B cell (primary cell): Measurements from ENCODE around the gene SNX19. TPM values are rescaled to one million over a fixed set of nuclear protein-coding genes. Genes with fewer than 3 reads are reported as not detected.
A peak's percentile ranks its signal among the peaks of the same experiment; 100 is the strongest.

ENCODE experiments used
- ATAC-seq: fragments of 200-7000 bp; cut with Tn5 transposase; one replicate; pipeline ENCODE4 v1.10.0; 2021; ENCODE audit warnings: low read depth, mild to moderate bottlenecking, moderate number of reproducible peaks, moderate library complexity
- CTCF ChIA-PET: fragments of 350-600 bp; sonication (Branson Sonifier 250); formaldehyde crosslinking; loops from one replicate; lab custom pipeline; 2021; ENCODE audit warnings: antibody characterized with exemption, inconsistent platforms; lab: Charles Lee
- POLR2A ChIA-PET: fragments of 350-600 bp; sonication (Branson Sonifier 250); formaldehyde crosslinking; loops from one replicate; lab custom pipeline; 2021; ENCODE audit warnings: antibody characterized with exemption; lab: Charles Lee
- DNase-seq: peaks from one replicate; pipeline ENCODE4 v3.0.0; 2013
- H2AFZ ChIP-seq: 2 replicates; pipeline ENCODE4 v1.6.1; 2012; ENCODE audit warnings: mild to moderate bottlenecking, low read depth, low read length; ENCODE audit not compliant: insufficient read depth, poor library complexity, severe bottlenecking
- H3K27ac ChIP-seq, 2 donors: 1 replicate in 1 of 2; 2 replicates in 1 of 2; pipeline ENCODE4 v1.5.1; 2012 to 2013; ENCODE audit warnings: low read length in 2 of 2, mild to moderate bottlenecking in 2 of 2, moderate library complexity in 1 of 2
- H3K27me3 ChIP-seq, 4 experiments: fragments of 200-600 bp in 1 of 4; sonication (generic) in 1 of 4; replicated peaks in 1 of 4; 1 replicate in 2 of 4; 2 replicates in 2 of 4; pipeline versions ENCODE4 v1.6.1 to v1.7.0; 2013 to 2016; ENCODE audit warnings: low read length in 3 of 4, mild to moderate bottlenecking in 2 of 4, mixed read lengths in 1 of 4, moderate library complexity in 1 of 4; ENCODE audit not compliant: insufficient read depth in 4 of 4, control insufficient read depth in 3 of 4; ENCODE audit errors: control extremely low read depth in 1 of 4
- H3K36me3 ChIP-seq, 2 experiments: replicated peaks in 1 of 2; 1 replicate in 1 of 2; 2 replicates in 1 of 2; pipeline versions ENCODE4 v1.6.1 to v1.7.1; 2013; ENCODE audit warnings: low read length in 1 of 2; ENCODE audit not compliant: insufficient read depth in 2 of 2, control insufficient read depth in 1 of 2; ENCODE audit errors: control extremely low read depth in 1 of 2, extremely low read depth in 1 of 2
- H3K4me1 ChIP-seq, 2 donors: fragments of 200-600 bp in 1 of 2; sonication (generic) in 1 of 2; 1 replicate in 1 of 2; 2 replicates in 1 of 2; pipeline versions ENCODE4 v1.5.1 to v1.6.1; 2013 to 2017; ENCODE audit warnings: low read length in 2 of 2; ENCODE audit not compliant: control insufficient read depth in 2 of 2, insufficient read depth in 2 of 2
- H3K4me2 ChIP-seq: replicated peaks from 2 replicates; pipeline ENCODE3; 2012; ENCODE audit warnings: mild to moderate bottlenecking, low read depth, low read length; ENCODE audit not compliant: poor library complexity, severe bottlenecking
- H3K4me3 ChIP-seq, 5 experiments: fragments of 200-600 bp in 1 of 5; sonication (generic) in 1 of 5; 1 replicate in 3 of 5; 2 replicates in 2 of 5; pipeline versions ENCODE4 v1.5.1 to v1.7.0; 2011 to 2016; ENCODE audit warnings: low read length in 4 of 5, mild to moderate bottlenecking in 4 of 5, low read depth in 2 of 5, control low read depth in 1 of 5, moderate library complexity in 1 of 5; ENCODE audit not compliant: insufficient read depth in 1 of 5; ENCODE audit errors: control extremely low read depth in 1 of 5, extremely low read depth in 1 of 5
- H3K79me2 ChIP-seq: fragments of 200-600 bp; sonication (generic); one replicate; pipeline ENCODE4 v1.6.0; 2016; ENCODE audit warnings: low read length; ENCODE audit not compliant: control insufficient read depth, insufficient read depth
- H3K9ac ChIP-seq: fragments of 200-600 bp; sonication (generic); 2 replicates; pipeline ENCODE4 v1.6.1; 2017; ENCODE audit warnings: mild to moderate bottlenecking, low read length, moderate library complexity
- H3K9me3 ChIP-seq, 3 donors: one replicate each; pipeline versions ENCODE4 v1.6.1 to v1.7.1; 2013; ENCODE audit warnings: low read length in 2 of 3; ENCODE audit not compliant: control insufficient read depth in 2 of 3, insufficient read depth in 1 of 3; ENCODE audit errors: control extremely low read depth in 1 of 3
- H4K20me1 ChIP-seq: 2 replicates; pipeline ENCODE4 v1.6.0; 2012; ENCODE audit warnings: mild to moderate bottlenecking, low read length; ENCODE audit not compliant: insufficient read depth, control insufficient read depth, poor library complexity, severe bottlenecking
- H3K27ac Mint-ChIP-seq: one replicate; pipeline ENCODE4 v1.8.0; 2021; ENCODE audit warnings: mixed read lengths
- H3K27me3 Mint-ChIP-seq: one replicate; pipeline ENCODE4 v1.8.0; 2021; ENCODE audit warnings: mixed read lengths
- H3K4me1 Mint-ChIP-seq: one replicate; pipeline ENCODE4 v1.8.0; 2021; ENCODE audit warnings: mixed read lengths
- H3K4me3 Mint-ChIP-seq: one replicate; pipeline ENCODE4 v1.8.0; 2021; ENCODE audit warnings: mixed read lengths
- H3K9me3 Mint-ChIP-seq: one replicate; pipeline ENCODE4 v1.8.0; 2022; ENCODE audit warnings: mixed read lengths; ENCODE audit not compliant: insufficient read depth
- CTCF ChIP-seq: fragments of 200-600 bp; IDR thresholded peaks from one replicate; pipeline ENCODE4 v1.8.0; 2022; ENCODE audit warnings: antibody characterized with exemption, mild to moderate bottlenecking
- EZH2 ChIP-seq: IDR thresholded peaks from 2 replicates; pipeline ENCODE4 v1.6.1; 2012; ENCODE audit warnings: borderline replicate concordance, low read depth, mild to moderate bottlenecking, moderate library complexity, low read length; ENCODE audit not compliant: insufficient read depth, poor library complexity, severe bottlenecking
- WGBS: methylation state at CpG from one replicate; pipeline ENCODE4 v1.1.5; 2013; ENCODE audit warnings: missing lambda C conversion rate; ENCODE audit not compliant: insufficient coverage; 5-methylcytosine and 5-hydroxymethylcytosine counted together
- intact Hi-C: fragments of 100-400 bp; cut with micrococcal nuclease; formaldehyde crosslinking; loops from one replicate; pipeline ENCODE4 v1.10.0; 2022
- polyA plus RNA-seq: library from polyadenylated mRNA; depleted of rRNA; stranded (reverse); fragments of >200 nt; gene quantifications from 2 replicates; pipeline ENCODE4 v1.2.3, GENCODE V29; 2012
- total RNA-seq, 2 donors: library from RNA; stranded (reverse); fragments of 120-200 nt in 1 of 2; gene quantifications; 1 replicate in 1 of 2; 2 replicates in 1 of 2; pipeline versions ENCODE4 v1.2.3 to v1.2.4, GENCODE V29; 2013 to 2022

SNX19 gene
- total and polyA plus RNA-seq, 2 donors (not counting 1 experiment from before 2014, with no cell fraction given) = 24.2 to 74.0 TPM

- ATAC-seq (no peak), DNase-seq (no peak)
- peak overlapping the region; percentile 89 for H3K4me2 ChIP-seq
These were observed 559 bp downstream of the SNX19 start for GRCh38 chr11:130915603-130916237.

More at GRCh38 chr11:130915603-130916237, 559 bp downstream of the SNX19 start:
- H2AFZ ChIP-seq = peak overlapping the region; percentile 88
- H3K9me3 ChIP-seq = peaks cover 0 to 25% (median 0%) of the 10 kb centered on the region in 3 donors
- H4K20me1 ChIP-seq = no peaks in the 10 kb centered on the region
- 51% methylated on average over 20 of the region's 21 CpGs for WGBS
- intact Hi-C loops = loop anchor here (1.0 to 5.0 kb wide), 4 partner anchors 53 to 1638 kb away; no protein-coding TSS in a partner anchor
- peak overlapping the region; percentile 99 for H3K9ac ChIP-seq
- H3K27me3 ChIP-seq = peaks cover 0 to 9% (median 0%) of the 10 kb centered on the region in 4 experiments
- peak overlapping the region; percentile 73 to 91 for H3K27ac ChIP-seq
- Mint-ChIP-seq H3K4me1 (peaks cover 41% of the 10 kb centered on the region), H3K27me3 (peaks cover 15% of the 10 kb centered on the region), H3K9me3 (no peaks in the 10 kb centered on the region), H3K4me3 (peak overlapping the region; percentile 91), H3K27ac (peak overlapping the region; percentile 90)
- TF ChIP-seq CTCF (no peak), EZH2 (no peak)
- ChIA-PET POLR2A (interaction anchor here (0.9 kb wide), 1 partner anchor 912 kb away, joined by 4 read pairs; the partner anchor contains the start of gene PRDM10), CTCF (interaction anchor here (0.6 to 2.0 kb wide), 11 partner anchors 9 to 908 kb away, joined by 3 to 9 read pairs (median 3); no protein-coding TSS in a partner anchor)
- peaks cover 12 to 24% of the 10 kb centered on the region in 2 donors for H3K4me1 ChIP-seq
- H3K36me3 ChIP-seq = peaks cover 0 to 19% of the 10 kb centered on the region in 2 experiments
- H3K79me2 ChIP-seq = peaks cover 18% of the 10 kb centered on the region
- H3K4me3 ChIP-seq = peak overlapping the region; percentile 70 to 97 (median 85)
